Ramos (cell line): Measurements from ENCODE around the gene ZNF511.

Experiments used
- in situ Hi-C: fragments of 300-500 bp; cut with MboI; formaldehyde crosslinking; loops from one replicate; pipeline ENCODE4 v1.14.3; 2022; ENCODE audit warnings: low sequenced_read_pairs; ENCODE audit not compliant: unreplicated experiment

The ZNF511 gene

GRCh38 chr10:133273534-133274143, 35.1 kb upstream of the ZNF511 start:
- in situ Hi-C loops, result no loop called here

- in situ Hi-C loops, result no loop called here
Measured at GRCh38 chr10:133274751-133275683, 33.7 kb upstream of the ZNF511 start.

GRCh38 chr10:133275684-133276092, 33.0 kb upstream of the ZNF511 start:
- in situ Hi-C loops, result no loop called here

- in situ Hi-C loops, result no loop called here
Measured at GRCh38 chr10:133276100-133276434, 32.6 kb upstream of the ZNF511 start.

- in situ Hi-C loops, result no loop called here
Measured at GRCh38 chr10:133276435-133277201, 32.1 kb upstream of the ZNF511 start, which contains the start of gene ADAM8. Gene ADAM8, minus strand, starts transcription at chr10:133276868. Its CDS starts 51 bp downstream, at chr10:133276817.

- in situ Hi-C loops, result no loop called here
Measured at GRCh38 chr10:133277277-133277992, 31.3 kb upstream of the ZNF511 start.

GRCh38 chr10:133277993-133278576, 30.6 kb upstream of the ZNF511 start:
- in situ Hi-C loops, result no loop called here

GRCh38 chr10:133278577-133279265, 30.0 kb upstream of the ZNF511 start:
- in situ Hi-C loops, result no loop called here

GRCh38 chr10:133279326-133280226, 29.1 kb upstream of the ZNF511 start:
- in situ Hi-C loops, result no loop called here

GRCh38 chr10:133280391-133281059, 28.2 kb upstream of the ZNF511 start:
- in situ Hi-C loops, result no loop called here

- in situ Hi-C loops, result no loop called here
Measured at GRCh38 chr10:133281084-133281483, 27.6 kb upstream of the ZNF511 start.

GRCh38 chr10:133281628-133282372, 26.9 kb upstream of the ZNF511 start:
- in situ Hi-C loops, result no loop called here

GRCh38 chr10:133282846-133283390, 25.8 kb upstream of the ZNF511 start:
- in situ Hi-C loops, result no loop called here

- in situ Hi-C loops, result no loop called here
Measured at GRCh38 chr10:133283931-133284330, 24.8 kb upstream of the ZNF511 start.

GRCh38 chr10:133285217-133285616, 23.5 kb upstream of the ZNF511 start:
- in situ Hi-C loops, result no loop called here

GRCh38 chr10:133286366-133286765, 22.3 kb upstream of the ZNF511 start:
- in situ Hi-C loops, result no loop called here
